Endothelial cell of umbilical vein (primary cell): Measurements from ENCODE around the gene MYO5B.

Experiments
- EZH2 ChIP-seq: IDR thresholded peaks from 2 replicates; pipeline ENCODE4 v1.6.1; 2012; ENCODE audit warnings: borderline replicate concordance, low read depth, mild to moderate bottlenecking, moderate library complexity, low read length, inconsistent platforms; ENCODE audit not compliant: severe bottlenecking
- FOS ChIP-seq: IDR thresholded peaks from 2 replicates; pipeline ENCODE4 v1.6.1; 2011; ENCODE audit warnings: mild to moderate bottlenecking, low read length, moderate library complexity, borderline replicate concordance; ENCODE audit not compliant: insufficient read depth
- GATA2 ChIP-seq: IDR thresholded peaks from 2 replicates; pipeline ENCODE4 v1.7.0; 2011; ENCODE audit warnings: low read depth, mild to moderate bottlenecking, moderate library complexity, mixed read lengths, low read length; ENCODE audit not compliant: insufficient read length, insufficient read depth
- JUN ChIP-seq: IDR thresholded peaks from 2 replicates; pipeline ENCODE4 v1.6.1; 2011; ENCODE audit warnings: borderline replicate concordance, low read depth; ENCODE audit not compliant: insufficient read length, insufficient read depth
- MAX ChIP-seq: IDR thresholded peaks from 2 replicates; pipeline ENCODE4 v1.6.1; 2011; ENCODE audit not compliant: insufficient read depth, insufficient read length
- MYC ChIP-seq: IDR thresholded peaks from one replicate; pipeline ENCODE4 v1.6.1; 2011; ENCODE audit warnings: mild to moderate bottlenecking, low read depth, low read length
- POLR2A ChIP-seq: IDR thresholded peaks from 2 replicates; pipeline ENCODE4 v1.6.1; 2012; ENCODE audit warnings: low read depth, mild to moderate bottlenecking, control low read depth, low read length
- POLR2AphosphoS5 ChIP-seq: IDR thresholded peaks from 2 replicates; pipeline ENCODE4 v1.6.1; 2012; ENCODE audit warnings: low read depth, mild to moderate bottlenecking, control low read depth, low read length, moderate library complexity; ENCODE audit not compliant: insufficient read depth
- TF ChIP-seq, protein P1 (sequence below), 2 donors: IDR thresholded peaks; 1 replicate in 1 of 2; 2 replicates in 1 of 2; pipeline ENCODE4 v1.5.1; 2011; ENCODE audit warnings: low read length in 2 of 2, mild to moderate bottlenecking in 2 of 2, moderate library complexity in 2 of 2, control low read depth in 1 of 2, inconsistent platforms in 1 of 2, low read depth in 1 of 2; ENCODE audit not compliant: insufficient read depth in 1 of 2; ENCODE audit errors: extremely low read depth in 1 of 2

DNA sequence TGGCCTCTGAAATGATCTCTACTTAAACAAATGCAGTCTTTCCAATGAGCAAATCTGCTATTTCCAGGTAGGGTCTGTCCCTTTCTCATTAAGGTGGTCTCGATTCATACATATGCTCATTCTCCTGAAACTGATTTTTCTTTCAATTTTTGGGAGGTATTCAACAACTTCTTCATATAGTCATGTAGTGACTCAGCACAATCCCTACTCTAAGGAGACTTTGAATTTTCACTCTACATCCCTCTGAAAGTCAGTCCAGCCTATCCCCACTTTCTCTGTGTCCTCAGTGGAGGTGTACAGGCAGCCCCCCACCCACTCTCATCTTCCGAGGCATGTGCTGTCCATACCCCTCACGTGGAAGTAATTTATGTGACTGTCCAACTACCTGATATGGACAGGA is 281.7 kb downstream of the MYO5B start:
- TF ChIP-seq, protein P1, sequence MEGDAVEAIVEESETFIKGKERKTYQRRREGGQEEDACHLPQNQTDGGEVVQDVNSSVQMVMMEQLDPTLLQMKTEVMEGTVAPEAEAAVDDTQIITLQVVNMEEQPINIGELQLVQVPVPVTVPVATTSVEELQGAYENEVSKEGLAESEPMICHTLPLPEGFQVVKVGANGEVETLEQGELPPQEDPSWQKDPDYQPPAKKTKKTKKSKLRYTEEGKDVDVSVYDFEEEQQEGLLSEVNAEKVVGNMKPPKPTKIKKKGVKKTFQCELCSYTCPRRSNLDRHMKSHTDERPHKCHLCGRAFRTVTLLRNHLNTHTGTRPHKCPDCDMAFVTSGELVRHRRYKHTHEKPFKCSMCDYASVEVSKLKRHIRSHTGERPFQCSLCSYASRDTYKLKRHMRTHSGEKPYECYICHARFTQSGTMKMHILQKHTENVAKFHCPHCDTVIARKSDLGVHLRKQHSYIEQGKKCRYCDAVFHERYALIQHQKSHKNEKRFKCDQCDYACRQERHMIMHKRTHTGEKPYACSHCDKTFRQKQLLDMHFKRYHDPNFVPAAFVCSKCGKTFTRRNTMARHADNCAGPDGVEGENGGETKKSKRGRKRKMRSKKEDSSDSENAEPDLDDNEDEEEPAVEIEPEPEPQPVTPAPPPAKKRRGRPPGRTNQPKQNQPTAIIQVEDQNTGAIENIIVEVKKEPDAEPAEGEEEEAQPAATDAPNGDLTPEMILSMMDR (IDR thresholded peaks at IDR 0.05; ENCODE audit: extremely low read depth in 1 of 2, insufficient read depth in 1 of 2, low read depth in 1 of 2, low read length in 2 of 2), result no peak
- TF ChIP-seq POLR2AphosphoS5 (no peak), POLR2A (no peak), JUN (no peak), EZH2 (no peak), FOS (no peak), MAX (no peak), MYC (no peak), GATA2 (no peak)
